Activated CD4-positive, CD25-positive, alpha-beta regulatory T cell treated with anti-CD3 and anti-CD28 coated beads, Interleukin-2, amount 50 U/mL, for 16 hours (primary cell): ENCODE measurements around the gene FASN.

Experiments
- DNase-seq: peaks from one replicate; pipeline ENCODE4 v3.0.0-alpha.2; 2020; ENCODE audit warnings: low read depth, low spot score

The FASN gene

GRCh38 chr17:82056729-82057621 is 41.1 kb downstream of the FASN start:
- DNase-seq, result no peak

DNA sequence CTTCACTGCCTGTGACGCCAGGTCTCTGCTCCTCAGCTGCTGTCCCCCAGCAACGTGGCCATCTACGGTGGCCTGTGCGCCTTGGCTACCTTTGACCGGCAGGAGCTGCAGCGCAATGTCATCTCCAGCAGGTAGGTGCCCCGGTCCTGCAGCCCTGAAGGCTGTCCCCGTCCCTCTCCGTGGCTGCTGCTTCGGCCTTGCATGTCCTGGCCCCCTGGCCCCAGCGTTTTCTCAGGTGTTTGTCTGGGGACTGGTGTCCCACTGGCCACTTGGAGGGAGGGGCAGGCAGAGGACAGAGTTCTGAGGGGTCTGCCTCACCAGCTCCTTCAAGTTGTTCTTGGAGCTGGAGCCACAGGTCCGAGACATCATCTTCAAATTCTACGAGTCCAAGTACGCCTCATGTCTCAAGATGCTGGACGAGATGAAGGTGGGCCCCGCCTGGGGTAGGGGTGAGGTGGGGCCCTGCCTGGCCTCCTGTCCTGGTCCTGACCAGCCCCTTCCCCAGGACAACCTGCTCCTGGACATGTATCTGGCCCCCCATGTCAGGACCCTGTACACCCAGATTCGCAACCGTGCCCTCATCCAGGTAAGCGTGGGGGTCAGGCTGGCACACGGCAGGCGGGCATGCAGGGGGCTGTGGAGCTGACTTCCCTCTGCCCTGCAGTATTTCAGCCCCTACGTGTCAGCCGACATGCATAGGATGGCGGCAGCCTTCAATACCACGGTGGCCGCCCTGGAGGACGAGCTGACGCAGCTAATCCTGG is 41.9 kb downstream of the FASN start:
- DNase-seq, result no peak

DNA sequence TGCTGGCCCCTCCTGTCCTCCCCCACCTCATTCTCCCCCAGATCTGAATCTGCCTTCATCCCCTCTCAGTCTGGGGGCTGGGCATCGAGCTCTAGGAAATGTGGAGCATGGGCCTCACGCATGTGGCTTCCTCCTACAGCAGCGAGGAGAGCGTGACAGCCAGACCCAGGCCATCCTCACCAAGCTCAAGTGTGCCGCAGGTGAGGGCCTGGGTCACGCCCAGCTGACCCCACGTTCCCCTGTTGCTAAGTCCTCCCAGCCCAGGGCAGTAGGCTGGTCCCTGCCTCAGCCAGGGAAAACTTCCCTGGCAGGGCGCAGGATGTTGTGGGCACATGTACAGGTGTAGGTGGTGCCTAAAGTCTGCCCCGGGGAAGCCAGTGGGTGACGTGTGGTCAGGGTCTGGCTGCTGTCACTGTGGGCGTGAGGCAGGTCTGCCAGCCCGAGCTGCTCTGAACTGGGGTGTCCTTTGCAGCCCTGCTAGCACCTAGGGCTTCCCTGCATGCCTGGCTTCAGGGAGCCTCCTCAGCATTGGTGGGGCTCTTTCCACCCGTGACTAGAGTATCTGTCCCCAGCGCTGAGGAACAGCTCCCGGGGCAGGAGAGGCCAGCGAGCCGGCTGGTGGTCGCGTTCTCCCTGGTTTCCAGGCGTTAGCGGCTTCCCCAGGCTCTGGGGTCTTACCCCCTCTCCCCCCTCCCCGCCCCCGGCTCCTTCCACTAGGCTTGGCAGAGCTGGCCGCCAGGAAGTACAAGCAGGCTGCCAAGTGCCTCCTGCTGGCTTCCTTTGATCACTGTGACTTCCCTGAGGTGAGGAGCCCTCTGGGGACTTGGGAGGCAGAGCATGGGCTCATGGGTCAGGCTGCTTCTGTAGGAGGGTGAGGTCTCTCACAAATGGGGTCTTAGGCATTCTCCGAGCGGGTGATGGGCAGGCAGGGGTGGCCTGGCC is 42.7 kb downstream of the FASN start:
- no peak for DNase-seq

GRCh38 chr17:82054351-82055022 is 43.5 kb downstream of the FASN start:
- no peak for DNase-seq

DNA sequence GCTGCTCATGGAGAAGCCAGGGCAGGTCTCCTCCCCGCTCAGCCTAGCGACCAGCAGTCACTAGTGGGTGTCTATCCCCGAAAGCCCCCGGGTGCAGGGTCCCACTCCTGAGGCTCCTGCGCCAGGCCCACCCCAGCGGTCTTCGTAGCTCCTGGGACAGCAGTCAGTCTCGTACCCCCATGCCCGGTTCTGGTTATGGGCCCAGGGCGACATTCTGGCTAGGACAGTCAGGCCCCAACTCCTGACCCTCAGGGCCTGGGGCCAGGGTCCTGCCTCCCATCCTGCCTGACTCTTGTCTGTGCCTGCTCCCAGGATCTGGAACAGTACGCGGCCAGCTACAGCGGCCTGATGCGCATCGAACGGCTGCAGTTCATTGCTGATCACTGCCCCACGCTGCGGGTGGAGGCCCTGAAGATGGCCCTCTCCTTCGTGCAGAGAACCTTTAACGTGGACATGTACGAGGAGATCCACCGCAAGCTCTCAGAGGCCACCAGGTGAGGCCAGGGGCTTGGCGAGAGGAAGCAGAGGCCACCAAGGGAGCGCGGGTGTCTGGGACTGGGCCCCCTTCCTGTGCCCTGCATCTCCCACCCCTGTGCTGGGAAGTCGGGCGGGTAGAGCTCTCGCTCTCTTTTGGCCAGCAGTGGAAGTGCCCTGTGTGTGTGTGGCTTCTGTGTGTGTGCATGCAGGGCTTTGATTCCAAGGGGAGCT is 44.3 kb downstream of the FASN start:
- DNase-seq, result no peak

DNA sequence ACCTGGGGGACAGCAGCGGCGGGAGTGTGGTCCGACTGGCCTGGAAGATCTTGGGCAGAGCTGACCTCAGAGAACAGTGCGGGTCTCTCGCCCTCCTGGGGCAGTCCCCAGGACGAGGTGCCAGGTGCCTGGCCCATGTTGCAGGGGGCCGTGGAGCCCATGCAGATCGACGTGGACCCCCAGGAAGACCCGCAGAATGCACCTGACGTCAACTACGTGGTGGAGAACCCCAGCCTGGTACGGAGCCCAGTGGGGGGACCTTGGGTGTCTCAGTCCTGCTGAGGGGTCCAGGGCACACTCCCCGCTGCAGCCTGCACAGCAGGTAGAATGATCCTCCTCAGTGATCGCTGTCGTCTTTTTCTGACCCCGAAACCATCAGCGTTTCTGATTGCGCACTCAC is 44.9 kb downstream of the FASN start:
- no peak for DNase-seq

GRCh38 chr17:82052638-82053059 is 45.4 kb downstream of the FASN start:
- no peak for DNase-seq

GRCh38 chr17:82051776-82052637 is 46.0 kb downstream of the FASN start, which contains the start of the genes GPS1 and RFNG:
GPS1 (plus strand) TSS chr17:82051898; CDS start chr17:82051932, 34 bp downstream.
RFNG (minus strand) TSS chr17:82051811; CDS start chr17:82051766, 45 bp downstream.
- peak; percentile 75 for DNase-seq

DNA sequence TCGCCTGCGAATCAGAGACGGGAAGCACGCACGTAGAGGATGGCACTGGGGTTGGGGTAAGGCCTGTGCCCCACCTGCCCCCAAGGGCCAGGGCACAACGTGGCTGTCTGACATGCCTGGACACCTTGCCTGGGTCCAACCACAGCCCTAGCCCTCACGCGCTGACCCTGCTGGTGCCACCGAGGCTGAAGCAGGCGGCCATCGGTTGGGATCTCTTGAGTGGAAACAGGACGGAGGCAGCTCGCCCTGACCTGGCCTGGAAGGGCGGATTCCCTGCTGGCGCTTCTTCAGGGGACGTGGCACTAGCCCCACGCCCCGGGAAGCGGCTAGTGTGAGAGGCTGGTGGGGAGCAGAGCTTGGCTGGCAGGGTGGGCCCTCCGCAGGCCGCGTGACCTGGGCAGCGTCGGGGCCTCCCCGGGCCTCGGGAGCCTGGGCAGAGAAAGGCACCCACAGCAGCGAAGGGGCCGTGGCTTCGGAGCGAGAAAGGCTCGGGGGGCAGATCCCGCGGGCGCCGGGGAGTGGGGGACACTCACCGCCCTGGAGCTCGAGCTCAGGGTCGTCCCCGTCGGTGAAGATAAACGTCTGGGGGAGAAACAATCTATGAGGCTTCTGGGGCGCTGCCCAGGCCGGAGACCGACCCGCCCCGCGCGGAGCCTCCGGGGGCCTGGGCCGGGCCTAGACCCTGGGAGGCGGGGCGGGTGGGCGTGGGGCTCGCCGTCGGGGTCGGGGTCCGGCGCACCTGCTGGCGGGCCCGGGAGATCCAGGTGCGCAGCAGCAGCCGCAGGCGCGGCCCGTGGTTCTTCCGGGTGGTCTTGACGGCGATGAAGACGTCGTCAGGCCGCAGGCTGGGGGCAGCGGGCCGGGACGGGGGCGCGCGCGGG is 47.0 kb downstream of the FASN start:
- no peak for DNase-seq

- no peak for DNase-seq
Observed at GRCh38 chr17:82050152-82050760, 47.8 kb downstream of the FASN start.

DNA sequence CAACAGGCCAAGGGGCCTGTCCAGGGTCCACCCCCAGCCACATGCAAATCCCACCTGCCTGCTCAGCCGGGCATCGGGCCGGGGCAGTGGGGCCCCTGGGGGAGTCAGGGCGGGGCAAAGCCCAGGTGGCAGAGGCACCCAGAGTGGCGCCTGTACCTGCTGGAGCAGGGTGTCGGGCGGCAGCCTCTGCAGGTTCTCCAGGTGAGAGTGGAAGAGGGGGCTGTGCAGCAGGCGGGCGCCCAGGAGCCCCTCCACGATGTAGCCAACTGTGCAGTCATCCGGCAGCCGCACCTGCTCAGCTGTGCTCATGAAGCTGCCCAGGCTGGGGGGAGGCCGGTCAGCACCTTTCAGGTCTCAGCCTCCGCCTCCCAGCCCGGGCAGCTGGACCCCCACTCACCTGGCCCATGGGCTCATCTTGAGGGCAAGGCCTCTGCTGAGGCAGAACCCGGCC is 48.5 kb downstream of the FASN start:
- DNase-seq, result no peak

GRCh38 chr17:82049106-82049505 is 48.9 kb downstream of the FASN start:
- DNase-seq, result no peak

DNA sequence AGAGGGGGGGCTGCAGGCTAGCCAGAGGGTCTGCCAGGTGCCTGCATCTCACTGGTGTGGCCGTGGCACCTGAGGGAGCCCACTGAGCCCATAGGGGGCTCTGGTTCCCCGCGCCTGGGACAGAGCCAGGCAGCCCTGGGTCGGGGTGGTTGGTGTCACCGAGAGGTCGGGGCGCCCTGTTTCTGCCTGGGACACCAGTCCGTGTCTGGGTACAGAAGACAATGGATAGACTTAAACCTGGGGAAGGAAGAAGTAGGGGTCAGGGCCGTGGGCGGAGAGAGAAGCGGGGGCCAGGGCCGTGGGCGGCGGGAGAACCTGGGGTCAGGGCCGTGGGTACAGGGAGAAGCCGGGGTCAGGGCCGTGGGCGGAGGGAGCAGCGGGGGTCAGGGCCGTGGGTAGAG is 49.5 kb downstream of the FASN start:
- no peak for DNase-seq

GRCh38 chr17:82047914-82048570 is 50.0 kb downstream of the FASN start:
- no peak for DNase-seq

DNA sequence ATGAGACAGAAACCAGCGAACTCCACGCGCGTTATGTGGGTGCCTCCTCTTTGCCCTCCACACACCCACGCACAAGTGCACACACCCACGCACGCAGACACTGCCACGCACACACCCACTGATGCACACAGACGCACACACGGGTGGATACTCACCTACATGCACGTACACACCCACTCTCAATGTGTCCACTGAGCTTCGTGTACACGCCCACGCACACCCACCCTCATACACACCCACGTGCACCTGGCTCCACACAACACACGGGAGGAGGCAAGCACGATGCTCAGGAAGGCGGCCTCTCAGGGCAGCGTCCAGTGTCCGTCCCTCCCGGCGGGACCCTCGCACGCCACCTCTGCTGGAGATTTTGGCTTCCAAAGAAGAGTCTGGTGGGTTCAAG is 50.7 kb downstream of the FASN start:
- DNase-seq, result no peak

DNA sequence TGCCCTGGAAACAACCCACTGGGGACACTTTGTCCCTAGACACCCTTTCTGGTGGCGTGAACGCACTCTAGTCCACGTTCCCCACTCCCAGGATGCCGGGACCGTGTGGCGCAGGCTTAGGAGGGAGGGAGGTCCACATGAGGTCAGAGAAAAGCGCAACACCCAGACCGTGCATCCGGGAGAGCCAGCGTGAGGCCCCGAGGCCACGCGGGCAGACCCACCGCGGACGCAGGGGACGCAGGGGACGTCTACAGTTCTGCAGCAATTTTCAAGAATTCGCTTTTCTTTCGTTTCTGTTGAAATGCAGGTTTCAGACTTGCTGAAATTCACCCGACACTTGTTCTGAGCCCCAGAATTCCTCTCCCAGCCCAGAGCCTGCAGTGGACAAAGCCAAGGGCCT is 51.1 kb downstream of the FASN start:
- no peak for DNase-seq

DNA sequence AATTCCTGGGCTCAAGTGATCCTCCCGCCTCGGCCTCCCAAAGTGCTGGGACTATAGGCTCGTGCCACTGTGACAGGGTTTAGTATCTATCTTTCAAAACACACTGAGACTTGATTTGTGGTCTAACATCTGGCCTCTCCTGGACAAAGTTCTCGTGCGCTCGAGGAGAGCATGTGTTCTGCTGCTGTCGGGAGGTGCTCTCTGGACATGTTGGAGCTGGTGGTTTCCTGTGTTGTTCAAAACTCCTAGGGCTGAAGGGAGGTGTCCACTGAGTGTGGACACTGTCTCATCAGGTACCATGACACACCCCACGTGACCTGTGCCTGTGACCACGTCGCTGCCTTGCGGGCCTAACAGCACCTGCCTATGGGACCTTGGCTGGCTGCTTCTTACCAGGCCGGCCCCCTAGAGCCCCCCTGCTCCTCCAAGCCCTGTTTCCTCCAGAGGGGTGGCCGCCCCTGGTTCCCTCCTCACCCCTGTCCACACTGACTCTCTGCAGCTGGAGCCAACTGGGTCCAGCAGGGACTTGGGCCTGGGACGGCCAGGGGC is 52.0 kb downstream of the FASN start:
- DNase-seq, result no peak
